HK-2 (cell line): Measurements from ENCODE around the gene PRSS38.

Source experiments
- DNase-seq: peaks from one replicate; pipeline ENCODE4 v3.0.0-alpha.2; 2018; ENCODE audit not compliant: unreplicated experiment

PRSS38 gene

GRCh38 chr1:227793079-227793947 lies 22.2 kb upstream of the PRSS38 start:
- no peak for DNase-seq

- DNase-seq: no peak
These were observed 21.3 kb upstream of the PRSS38 start for GRCh38 chr1:227793948-227794816.

GRCh38 chr1:227794817-227795192 lies 20.7 kb upstream of the PRSS38 start:
- no peak for DNase-seq

DNA sequence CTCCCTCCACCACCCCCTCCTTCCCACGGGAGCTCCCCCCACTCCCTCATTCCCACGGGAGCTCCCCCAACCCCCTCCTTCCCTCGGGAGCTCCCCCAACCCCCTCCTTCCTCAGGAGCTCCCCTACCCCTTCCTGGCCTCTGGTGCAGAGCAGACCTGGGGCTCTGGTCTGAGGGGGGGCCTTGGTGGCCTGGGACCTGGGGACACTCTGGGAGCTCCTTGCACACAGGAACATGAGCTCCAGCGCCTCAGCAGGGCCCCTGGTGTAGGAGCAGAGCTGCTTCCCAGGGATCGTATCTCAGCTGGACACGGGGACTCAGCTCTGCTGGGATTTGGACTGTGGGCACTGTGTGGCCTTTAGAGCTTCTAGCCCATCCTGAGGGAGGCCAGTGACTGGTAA lies 19.7 kb upstream of the PRSS38 start:
- DNase-seq: no peak

- no peak for DNase-seq
These were observed 19.0 kb upstream of the PRSS38 start for GRCh38 chr1:227796359-227796915.

GRCh38 chr1:227797144-227797543 lies 18.3 kb upstream of the PRSS38 start:
- DNase-seq: no peak

- DNase-seq: no peak
These were observed 17.9 kb upstream of the PRSS38 start for GRCh38 chr1:227797625-227798024.

DNA sequence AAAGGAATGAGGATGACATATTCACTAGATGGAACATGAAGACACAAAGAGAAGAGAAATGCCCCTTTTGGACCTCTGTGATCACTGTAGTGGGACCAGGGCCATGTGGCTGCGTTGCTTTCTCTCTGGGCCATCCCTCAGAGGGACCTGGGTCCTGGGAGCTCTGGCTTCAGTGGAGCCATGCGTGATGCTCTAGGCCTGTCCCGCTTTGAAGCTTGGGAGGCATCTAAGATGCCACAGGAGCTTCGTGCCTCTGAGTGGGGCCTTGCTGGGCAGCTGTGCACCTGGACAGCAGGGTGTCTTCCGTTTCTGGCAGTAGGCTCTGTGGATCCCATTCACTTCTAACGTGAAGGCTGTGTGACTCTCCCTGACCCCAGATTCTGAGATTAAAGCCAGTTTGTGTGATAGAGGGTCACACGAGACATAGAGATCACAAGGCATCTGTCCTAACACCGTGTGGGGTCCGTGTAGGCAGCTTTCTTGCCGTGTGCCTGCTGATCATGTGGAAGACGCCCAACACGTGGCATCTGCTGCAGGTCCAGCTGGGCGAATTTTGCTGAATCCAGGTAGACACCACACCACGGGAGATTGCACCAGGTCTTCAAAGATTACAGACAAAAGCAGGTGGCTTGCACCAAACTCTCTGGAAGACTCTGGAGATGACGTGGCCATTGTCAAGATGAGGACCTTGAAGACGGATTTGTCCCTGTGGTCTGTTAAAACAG lies 17.2 kb upstream of the PRSS38 start:
- no peak for DNase-seq

DNA sequence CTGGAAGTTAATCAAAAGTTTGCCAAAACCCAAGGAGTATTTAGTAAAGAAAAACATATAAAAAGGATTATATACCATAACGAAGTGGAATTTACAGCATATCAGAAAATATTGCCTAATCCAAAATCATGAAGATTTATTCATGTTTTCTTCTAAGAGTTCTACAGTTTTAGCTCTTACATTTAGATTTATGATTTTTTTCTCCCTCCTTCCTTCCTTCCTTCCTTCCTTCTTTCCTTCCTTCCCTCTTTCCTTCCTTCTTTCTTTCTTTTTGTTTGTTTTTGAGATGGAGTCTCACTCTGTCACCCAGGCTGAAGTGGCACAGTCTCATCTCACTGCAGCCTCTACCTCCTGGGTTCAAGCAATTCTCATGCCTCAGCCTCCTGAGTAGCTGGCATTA lies 15.7 kb upstream of the PRSS38 start:
- no peak for DNase-seq

DNA sequence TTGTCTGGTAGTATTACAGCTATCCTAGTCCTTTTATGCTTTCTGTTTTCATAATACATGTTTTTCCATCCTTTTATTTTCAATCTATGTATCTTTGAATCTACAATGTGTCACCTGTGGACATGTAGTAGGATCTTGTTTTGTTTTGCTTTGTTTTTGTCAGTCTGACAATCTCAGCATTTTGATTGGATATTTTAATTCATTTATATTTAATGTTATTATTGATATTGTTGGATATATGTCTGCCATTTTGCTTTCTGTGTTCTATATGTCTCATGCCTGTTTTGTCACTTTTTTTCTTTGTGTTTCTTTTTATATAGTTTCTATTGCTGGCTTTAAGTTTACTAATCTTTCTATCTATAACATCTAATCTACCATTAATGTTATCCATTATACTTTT lies 11.5 kb upstream of the PRSS38 start:
- DNase-seq: no peak

DNA sequence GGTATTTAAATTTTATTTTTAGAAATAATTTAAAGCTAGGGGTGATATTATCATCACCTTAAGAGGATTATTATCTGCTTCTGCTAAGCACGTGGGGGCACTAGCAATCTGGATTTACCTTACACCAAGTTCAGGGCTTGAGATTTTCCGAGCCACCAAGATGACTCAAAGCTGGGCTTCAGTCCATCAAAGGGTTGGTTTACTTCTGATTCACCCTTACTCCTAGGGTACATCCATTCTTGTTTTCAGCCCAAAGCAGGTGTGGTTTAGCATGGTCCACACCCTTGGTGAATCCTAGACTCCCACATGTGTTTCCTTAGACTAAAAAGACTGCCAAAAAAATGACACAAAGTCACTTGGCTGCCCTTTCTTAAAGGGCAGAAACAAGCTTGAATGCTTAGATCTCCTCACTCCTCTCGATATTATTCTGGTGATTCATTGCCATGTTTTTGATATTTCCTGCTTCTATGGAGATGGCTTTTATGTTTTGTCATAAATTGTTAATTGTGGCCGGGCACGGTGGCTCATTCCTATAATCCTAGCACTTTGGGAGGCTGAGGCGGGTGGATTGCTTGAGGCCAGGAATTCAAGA lies 9.8 kb upstream of the PRSS38 start:
- no peak for DNase-seq

DNA sequence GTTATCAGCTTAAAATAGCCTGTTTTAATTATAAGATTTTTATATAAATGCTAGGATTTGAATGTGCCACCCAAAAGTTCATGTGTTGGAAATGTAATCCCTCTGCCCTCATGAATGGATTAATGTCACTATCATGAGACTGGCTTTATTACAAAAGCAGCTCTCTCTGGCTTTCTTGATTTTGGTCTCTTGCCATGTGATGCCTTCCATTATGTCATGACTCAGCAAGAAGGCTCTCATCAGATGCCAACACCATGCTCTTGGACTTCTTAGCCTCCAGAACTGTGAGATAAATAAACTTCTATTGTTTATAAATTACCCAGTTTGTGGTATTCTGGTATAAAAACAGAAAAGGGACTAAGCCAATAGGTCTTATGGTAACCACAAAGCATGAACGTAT lies 6.9 kb upstream of the PRSS38 start:
- DNase-seq: no peak

DNA sequence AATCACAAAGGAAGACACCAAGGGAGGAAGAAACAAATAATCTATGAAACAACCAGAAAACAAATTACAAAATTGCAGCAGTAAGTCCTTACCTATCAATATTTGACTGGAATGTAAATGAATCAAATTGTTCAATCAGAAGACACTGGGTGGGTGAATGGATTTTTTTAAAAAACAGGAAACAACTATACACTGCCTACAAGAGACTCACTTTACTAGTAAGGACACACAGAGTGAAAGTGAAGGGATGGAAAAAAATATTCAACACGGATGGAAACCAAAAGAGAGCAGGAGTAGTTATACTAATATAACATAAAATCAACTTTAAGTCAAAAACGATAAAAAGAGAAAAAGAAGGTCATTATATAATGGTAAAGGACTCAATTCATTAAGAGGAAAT lies 6.4 kb upstream of the PRSS38 start:
- no peak for DNase-seq

- no peak for DNase-seq
These were observed 1.5 kb upstream of the PRSS38 start for GRCh38 chr1:227813962-227814361.

DNA sequence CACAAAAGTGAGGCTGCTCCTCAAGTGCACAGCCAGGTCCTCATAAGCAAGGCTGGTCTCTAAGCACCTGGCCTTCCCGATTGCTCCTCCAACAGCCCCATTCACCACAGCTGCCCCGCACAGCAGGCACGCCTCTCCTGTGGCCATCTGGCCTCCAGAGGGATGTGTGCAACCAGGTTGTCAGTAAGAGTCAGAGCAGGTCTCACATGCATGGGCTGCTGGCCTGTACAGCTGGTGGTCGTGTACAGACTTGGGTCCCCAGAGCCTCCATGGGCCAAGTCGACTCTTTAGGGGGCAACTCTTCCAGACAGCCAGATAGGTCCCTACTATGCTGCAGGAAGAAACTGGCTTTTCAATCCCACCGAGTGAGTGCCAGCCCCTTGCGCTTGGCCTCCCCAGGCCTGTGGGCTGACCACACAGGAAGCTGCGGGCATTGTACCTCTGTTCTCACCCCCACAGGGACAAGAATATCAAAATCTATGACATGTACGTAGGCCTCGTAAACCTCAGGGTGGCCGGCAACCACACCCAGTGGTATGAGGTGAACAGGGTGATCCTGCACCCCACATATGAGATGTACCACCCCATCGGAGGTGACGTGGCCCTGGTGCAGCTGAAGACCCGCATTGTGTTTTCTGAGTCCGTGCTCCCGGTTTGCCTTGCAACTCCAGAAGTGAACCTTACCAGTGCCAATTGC lies 1.4 kb downstream of the PRSS38 start:
- no peak for DNase-seq

GRCh38 chr1:227823537-227823936 lies 8.1 kb downstream of the PRSS38 start:
- no peak for DNase-seq

GRCh38 chr1:227824204-227824603 lies 8.7 kb downstream of the PRSS38 start:
- DNase-seq: no peak

DNA sequence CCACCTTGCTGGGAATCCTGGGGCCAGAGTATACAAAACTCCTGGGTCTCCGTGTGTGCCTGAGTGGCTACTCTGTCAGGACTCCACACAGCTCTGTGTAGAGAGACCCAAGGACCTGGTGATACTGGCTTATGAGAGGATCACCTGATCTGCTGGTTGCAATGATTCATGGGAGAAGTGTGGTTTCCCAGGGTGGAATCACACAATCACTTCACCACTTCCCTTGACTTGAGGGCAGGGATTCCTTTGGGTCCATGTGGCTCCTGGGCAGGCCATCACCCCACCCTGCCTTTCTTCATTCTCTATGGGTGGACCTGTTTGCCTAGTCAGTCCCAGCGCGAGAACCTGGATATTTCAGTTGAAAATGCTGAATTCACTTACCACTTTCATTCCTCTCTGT lies 13.3 kb downstream of the PRSS38 start:
- no peak for DNase-seq

- DNase-seq: no peak
These were observed 22.7 kb downstream of the PRSS38 start for GRCh38 chr1:227838181-227838580.

DNA sequence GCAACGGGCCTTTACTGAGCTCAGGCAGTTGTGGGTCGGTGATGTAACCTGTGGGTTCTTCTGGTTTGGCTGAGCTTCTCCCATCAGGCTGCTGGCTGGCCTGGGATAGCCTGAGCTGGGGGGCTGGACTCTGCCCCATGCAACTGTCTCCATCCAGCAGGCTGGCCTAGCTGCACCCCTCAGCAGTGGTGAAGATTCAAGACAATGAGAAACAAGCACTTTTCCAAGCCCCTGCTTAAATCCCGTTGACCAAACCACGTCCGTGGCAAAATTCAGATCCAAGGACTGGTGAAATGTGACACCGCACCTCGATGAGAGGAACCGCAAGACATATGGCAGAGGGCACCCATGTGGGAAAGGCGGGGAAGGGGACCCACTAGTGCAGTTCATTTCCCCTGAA lies 25.6 kb downstream of the PRSS38 start:
- DNase-seq: no peak
